ENCODE data around the gene CEP112. TPM values are rescaled to one million over a fixed set of nuclear protein-coding genes. Genes with fewer than 3 reads are reported as not detected.
A peak's percentile ranks its signal among the peaks of the same experiment; 100 is the strongest.

Gene CEP112
- total RNA-seq, 4 donors from 2014 or later, result 1.1 to 12.9 (median 9.1) TPM

- Histone ChIP-seq H3K9me3 (no peaks in the 10 kb centered on the region), H3K36me3 (no peaks in the 10 kb centered on the region), H3K4me3 (no peak overlapping the region), H3K27ac (no peak overlapping the region), H3K4me1 (no peaks in the 10 kb centered on the region), H3K27me3 (no peaks in the 10 kb centered on the region)
- DNase-seq, result no peak
- intact Hi-C loops (cut with DNase I; ENCODE audit: low total_unique reads), result no loop called here
- no peak for TF ChIP-seq POLR2AphosphoS5 (IDR thresholded peaks at IDR 0.05)
- TF ChIP-seq EP300 (IDR thresholded peaks at IDR 0.05; ENCODE audit: low read depth), result no peak
- no peak for TF ChIP-seq CTCF (IDR thresholded peaks at IDR 0.05)
- TF ChIP-seq POLR2A (IDR thresholded peaks at IDR 0.05), result no peak
- WGBS, 2 donors (ENCODE audit: low coverage in 1 of 2), result 71 to 84% methylated on average over 1 to 9 of the region's 9 CpGs
- in situ Hi-C loops (cut with MboI; ENCODE audit: low pct_ligation_motif_present in 1 of 4, low pct_unique_long_range_greater_than_20kb in 1 of 4, low sequenced_read_pairs in 3 of 4), result no loop called here
Observed at GRCh38 chr17:65703891-65704290, 488.0 kb downstream of the CEP112 start.

- H3K4me3 ChIP-seq, result no peak overlapping the region
- TF ChIP-seq POLR2A (IDR thresholded peaks at IDR 0.05), result no peak
- TF ChIP-seq POLR2AphosphoS5 (IDR thresholded peaks at IDR 0.05), result no peak
- TF ChIP-seq CTCF (IDR thresholded peaks at IDR 0.05), result no peak
- no peak for TF ChIP-seq EP300 (IDR thresholded peaks at IDR 0.05; ENCODE audit: low read depth)
- H3K27ac ChIP-seq, result no peak overlapping the region
- DNase-seq, result no peak
- in situ Hi-C loops (cut with MboI; ENCODE audit: low pct_ligation_motif_present in 1 of 4, low pct_unique_long_range_greater_than_20kb in 1 of 4, low sequenced_read_pairs in 3 of 4) (no loop called here), intact Hi-C loops (cut with DNase I; ENCODE audit: low total_unique reads) (no loop called here)
- no peaks in the 10 kb centered on the region for H3K27me3 ChIP-seq
- H3K9me3 ChIP-seq, result no peaks in the 10 kb centered on the region
- 78 to 87% methylated on average over 3 to 5 of the region's 5 CpGs for WGBS, 2 donors (ENCODE audit: low coverage in 1 of 2)
- H3K36me3 ChIP-seq, result no peaks in the 10 kb centered on the region
- H3K4me1 ChIP-seq, result peaks cover 0 to 21% (median 9%) of the 10 kb centered on the region in 4 donors
Observed at GRCh38 chr17:65699459-65699858, 492.5 kb downstream of the CEP112 start.

- in situ Hi-C loops (cut with MboI; ENCODE audit: low pct_ligation_motif_present in 1 of 4, low pct_unique_long_range_greater_than_20kb in 1 of 4, low sequenced_read_pairs in 3 of 4) (no loop called here), intact Hi-C loops (cut with DNase I; ENCODE audit: low total_unique reads) (no loop called here)
- no peak overlapping the region for H3K27ac ChIP-seq
- H3K36me3 ChIP-seq, result no peaks in the 10 kb centered on the region
- no peaks in the 10 kb centered on the region for H3K9me3 ChIP-seq
- H3K27me3 ChIP-seq, result no peaks in the 10 kb centered on the region
- WGBS, 2 donors (ENCODE audit: low coverage in 1 of 2), result 54 to 64% methylated on average over 3 to 11 of the region's 11 CpGs
- peaks cover 0 to 21% (median 9%) of the 10 kb centered on the region in 4 donors for H3K4me1 ChIP-seq
- no peak for DNase-seq
- TF ChIP-seq EP300 (IDR thresholded peaks at IDR 0.05; ENCODE audit: low read depth) (no peak), POLR2A (IDR thresholded peaks at IDR 0.05) (no peak), POLR2AphosphoS5 (IDR thresholded peaks at IDR 0.05) (no peak), CTCF (IDR thresholded peaks at IDR 0.05) (no peak)
- no peak overlapping the region for H3K4me3 ChIP-seq
Observed at GRCh38 chr17:65698381-65699061, 493.4 kb downstream of the CEP112 start.

- in situ Hi-C loops (cut with MboI; ENCODE audit: low pct_ligation_motif_present in 1 of 4, low pct_unique_long_range_greater_than_20kb in 1 of 4, low sequenced_read_pairs in 3 of 4), result no loop called here
Observed at GRCh38 chr17:65697661-65698060, 494.3 kb downstream of the CEP112 start.

More at GRCh38 chr17:65697661-65698060, 494.3 kb downstream of the CEP112 start:
- Histone ChIP-seq H3K36me3 (no peaks in the 10 kb centered on the region), H3K27me3 (no peaks in the 10 kb centered on the region), H3K4me3 (no peak overlapping the region), H3K9me3 (no peaks in the 10 kb centered on the region), H3K27ac (peak overlapping the region in 1 of 4 donors; percentile 19), H3K4me1 (peaks cover 0 to 21% (median 9%) of the 10 kb centered on the region in 4 donors)
- peak; percentile 38 for DNase-seq
- WGBS, 2 donors (ENCODE audit: low coverage in 1 of 2), result 36 to 72% methylated on average over 4 of the region's 4 CpGs
- intact Hi-C loops (cut with DNase I; ENCODE audit: low total_unique reads), result no loop called here
- TF ChIP-seq EP300 (IDR thresholded peaks at IDR 0.05; ENCODE audit: low read depth) (no peak), POLR2AphosphoS5 (IDR thresholded peaks at IDR 0.05) (no peak), POLR2A (IDR thresholded peaks at IDR 0.05) (no peak), CTCF (IDR thresholded peaks at IDR 0.05) (no peak)
